GM21447 (cell line): ENCODE measurements around the gene CCNY.
A peak's percentile ranks its signal among the peaks of the same experiment; 100 is the strongest.

Experiments used
- ATAC-seq: cut with Tn5 transposase; IDR thresholded peaks from one replicate; pipeline ENCODE4 v1.9.1; 2021; ENCODE audit not compliant: unreplicated experiment

Gene CCNY

GRCh38 chr10:35545878-35546590 lies 209.7 kb downstream of the CCNY start:
- ATAC-seq: no peak

GRCh38 chr10:35546824-35547225 lies 210.5 kb downstream of the CCNY start:
- no peak for ATAC-seq

DNA sequence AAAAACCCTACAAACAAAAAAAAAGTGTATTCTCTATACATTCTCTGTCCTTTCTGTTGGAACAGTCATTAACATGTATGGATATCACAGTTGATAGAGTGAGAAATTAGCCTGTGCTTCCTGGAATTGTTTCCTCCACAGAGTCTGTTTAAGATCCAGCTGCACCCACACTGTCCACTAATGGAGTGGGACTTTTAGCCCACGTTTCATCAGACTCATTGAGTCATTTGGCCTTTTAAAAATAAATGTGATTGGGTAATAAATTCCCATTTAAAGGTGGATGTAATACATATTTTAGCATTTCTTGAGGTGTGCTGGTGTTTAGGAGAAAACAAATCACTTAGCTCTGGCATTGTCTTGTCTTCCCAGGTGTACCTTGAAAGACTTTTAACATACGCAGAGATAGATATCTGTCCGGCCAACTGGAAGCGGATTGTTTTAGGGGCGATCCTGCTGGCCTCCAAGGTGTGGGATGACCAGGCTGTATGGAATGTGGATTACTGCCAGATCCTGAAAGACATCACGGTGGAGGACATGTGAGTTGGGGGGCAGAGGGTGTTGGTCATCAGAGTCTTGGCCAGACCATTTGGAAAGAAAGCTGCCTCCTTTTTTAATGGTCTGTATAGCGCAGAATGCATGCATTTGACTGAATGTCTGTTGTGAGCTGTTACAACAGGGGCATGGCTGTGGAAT lies 216.5 kb downstream of the CCNY start:
- ATAC-seq: no peak

GRCh38 chr10:35554036-35554435 lies 217.7 kb downstream of the CCNY start:
- no peak for ATAC-seq

DNA sequence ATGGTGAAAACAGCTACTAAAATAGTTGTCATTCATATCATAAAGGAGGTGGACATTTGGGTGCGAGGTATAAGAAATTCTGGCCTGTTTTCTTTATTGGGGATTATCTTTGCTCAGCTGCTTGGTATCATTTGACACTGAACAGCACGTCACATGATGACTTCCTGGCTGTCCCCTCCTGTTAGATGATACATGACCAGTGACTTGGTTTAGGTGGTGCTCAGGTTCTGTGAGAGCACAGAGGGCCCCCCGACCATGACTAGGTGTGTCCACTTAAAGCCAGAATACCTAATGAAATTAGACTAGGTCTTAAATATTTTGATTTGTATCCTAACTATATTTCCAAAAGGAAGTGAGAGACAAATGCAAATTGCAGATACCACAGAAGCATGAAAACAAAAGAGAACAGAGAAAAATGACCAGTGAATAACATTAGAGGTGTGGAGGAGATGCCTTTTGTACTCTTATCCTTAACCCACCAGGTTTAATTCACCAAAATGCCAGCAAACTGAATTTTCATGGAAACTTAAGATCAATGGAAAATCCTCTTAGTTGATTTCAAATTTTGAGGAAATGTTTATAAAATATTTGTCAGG lies 218.2 kb downstream of the CCNY start:
- ATAC-seq: peak; percentile 73

DNA sequence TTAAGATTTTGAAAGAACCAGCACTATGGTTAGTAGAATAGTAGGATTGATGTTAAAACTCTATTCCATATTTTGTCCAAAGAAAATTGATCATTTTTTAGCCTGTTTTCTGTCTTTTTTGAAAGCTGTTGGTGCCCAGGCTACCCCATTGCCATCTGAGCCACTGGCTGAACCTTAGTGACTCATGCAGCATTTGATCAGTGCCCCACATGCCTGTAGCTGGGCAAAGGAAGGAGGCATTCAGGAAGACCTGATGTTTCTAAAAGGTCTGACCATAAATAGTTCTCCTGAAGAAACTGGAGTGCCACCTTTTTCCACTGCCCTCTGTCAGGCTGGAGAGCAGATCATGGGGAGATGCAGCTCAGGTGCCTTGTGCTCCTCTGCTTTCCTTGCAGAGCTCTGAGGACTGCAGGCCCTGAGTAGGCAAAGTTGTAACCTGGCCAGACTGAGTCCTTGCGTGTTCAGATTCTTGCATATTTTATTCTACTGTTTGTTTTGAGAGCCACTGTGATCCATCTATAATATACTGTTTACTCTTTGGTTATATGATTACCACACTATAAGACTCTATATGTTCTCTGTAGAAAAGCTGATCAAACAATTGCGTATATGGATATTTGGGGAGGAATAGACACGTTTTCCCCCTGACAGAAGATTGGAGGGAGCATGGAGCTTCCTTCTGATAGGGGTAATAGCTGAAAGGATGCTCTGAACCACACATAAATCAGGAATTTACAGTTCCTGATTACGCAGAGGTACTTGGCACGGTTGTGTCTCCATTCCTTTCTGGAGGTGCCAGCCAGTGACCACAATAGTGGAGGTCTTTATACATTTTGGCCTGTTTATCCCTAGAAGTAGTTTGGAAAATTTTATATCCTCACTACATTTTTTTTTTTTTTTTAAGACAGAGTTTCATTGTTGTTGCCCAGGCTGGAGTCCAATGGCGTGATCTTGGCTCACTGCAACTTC lies 219.9 kb downstream of the CCNY start:
- no peak for ATAC-seq

- ATAC-seq: no peak
Observed at GRCh38 chr10:35558276-35558675, 222.0 kb downstream of the CCNY start.

GRCh38 chr10:35559416-35559815 lies 223.1 kb downstream of the CCNY start:
- ATAC-seq: no peak

GRCh38 chr10:35561715-35562114 lies 225.4 kb downstream of the CCNY start:
- ATAC-seq: no peak

DNA sequence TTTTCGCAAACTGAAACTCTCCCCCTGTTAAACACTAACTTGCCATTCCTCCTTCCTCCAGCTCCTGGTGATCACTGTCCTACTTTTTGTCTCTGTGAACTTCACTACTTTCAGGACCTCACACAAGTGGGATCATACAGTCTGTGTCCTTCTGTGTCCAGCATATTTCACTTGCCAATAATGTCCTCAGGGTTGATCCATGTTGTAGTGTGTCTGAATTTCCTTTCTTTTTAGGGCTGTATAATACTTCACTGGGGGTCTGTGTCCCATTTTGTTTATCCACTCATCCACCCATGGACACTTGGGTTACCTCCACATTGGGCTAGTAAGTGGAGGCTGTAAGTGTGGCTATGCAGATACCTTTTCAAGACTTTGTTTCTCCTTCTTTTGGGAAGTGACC lies 226.1 kb downstream of the CCNY start:
- ATAC-seq: no peak

GRCh38 chr10:35563261-35563891 lies 227.1 kb downstream of the CCNY start:
- ATAC-seq: no peak

DNA sequence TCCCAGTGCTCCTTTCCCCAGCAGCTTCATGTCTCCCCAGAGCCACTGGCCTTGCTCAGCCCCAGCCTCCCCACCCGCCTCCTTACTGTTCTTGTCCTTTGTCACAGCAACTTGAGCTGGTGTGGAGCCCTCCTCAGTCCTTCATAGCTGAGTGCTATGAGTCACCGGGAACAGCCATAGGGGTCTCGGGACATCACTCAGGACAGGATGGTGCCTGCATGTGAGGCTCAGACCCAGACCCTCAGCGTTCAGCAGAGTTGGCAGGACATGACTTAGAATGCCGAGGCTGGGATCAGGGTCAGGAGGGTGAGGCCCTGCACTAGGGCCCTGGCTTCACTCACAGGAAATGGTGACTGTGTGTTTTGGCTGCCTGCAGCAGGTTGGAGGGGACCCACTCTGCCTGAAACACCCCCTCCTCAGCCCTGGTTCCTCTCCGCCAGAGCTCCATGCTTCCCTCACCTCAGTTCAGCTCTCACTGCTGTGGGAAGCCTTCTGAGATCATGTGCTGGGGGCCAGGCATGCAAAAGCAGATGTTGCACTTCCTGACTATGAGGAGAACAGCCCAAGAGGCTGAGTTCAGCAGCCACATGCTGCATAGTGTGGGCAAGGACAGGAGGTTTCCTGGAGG lies 228.1 kb downstream of the CCNY start:
- no peak for ATAC-seq

DNA sequence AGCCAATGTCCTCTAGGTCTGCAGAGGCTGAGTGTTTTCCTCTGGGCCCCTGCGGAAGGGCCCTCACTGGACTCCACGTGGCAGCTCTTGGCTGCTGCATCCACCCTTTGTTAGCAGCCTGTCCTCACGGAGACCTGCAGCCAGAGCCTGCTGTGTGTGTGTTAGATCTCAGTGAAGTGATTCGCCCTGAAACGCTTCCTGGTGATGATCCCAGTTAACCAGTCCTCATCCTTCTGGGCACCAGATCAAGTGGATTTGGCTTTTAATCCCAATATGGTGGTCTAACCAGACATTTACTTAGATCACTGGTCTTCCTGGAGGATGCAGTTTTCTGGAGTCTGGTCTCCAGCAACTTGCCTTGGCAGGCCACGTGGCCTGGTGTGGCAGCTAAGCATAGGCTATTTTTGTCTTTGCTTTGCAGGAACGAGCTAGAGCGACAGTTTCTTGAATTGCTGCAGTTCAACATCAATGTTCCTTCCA lies 229.3 kb downstream of the CCNY start:
- no peak for ATAC-seq

DNA sequence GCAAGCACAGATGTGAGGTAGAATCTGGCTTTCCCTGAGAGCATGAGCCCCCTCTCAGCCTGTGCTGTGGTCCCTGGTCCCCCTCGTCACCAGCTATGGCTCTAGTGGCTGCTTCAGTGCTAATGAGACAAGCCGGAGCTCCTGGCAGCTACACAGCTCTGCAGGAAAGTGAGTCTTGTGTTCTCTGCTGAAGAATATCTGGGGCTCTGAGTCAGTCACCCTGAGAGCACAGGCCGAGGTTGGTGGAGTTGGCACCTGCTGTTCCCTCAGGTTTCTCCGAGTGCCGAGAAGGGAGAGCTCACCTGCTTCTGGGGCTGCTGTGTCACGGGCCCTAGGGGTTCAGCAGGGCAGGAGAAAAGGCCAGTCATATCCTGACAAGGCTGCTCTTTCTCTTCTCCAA lies 231.6 kb downstream of the CCNY start:
- no peak for ATAC-seq

GRCh38 chr10:35568483-35569015 lies 232.2 kb downstream of the CCNY start:
- ATAC-seq: no peak

- ATAC-seq: no peak
Observed at GRCh38 chr10:35569111-35569707, 232.9 kb downstream of the CCNY start.

- no peak for ATAC-seq
Observed at GRCh38 chr10:35569836-35570235, 233.5 kb downstream of the CCNY start.

- no peak for ATAC-seq
Observed at GRCh38 chr10:35570397-35570796, 234.1 kb downstream of the CCNY start.

DNA sequence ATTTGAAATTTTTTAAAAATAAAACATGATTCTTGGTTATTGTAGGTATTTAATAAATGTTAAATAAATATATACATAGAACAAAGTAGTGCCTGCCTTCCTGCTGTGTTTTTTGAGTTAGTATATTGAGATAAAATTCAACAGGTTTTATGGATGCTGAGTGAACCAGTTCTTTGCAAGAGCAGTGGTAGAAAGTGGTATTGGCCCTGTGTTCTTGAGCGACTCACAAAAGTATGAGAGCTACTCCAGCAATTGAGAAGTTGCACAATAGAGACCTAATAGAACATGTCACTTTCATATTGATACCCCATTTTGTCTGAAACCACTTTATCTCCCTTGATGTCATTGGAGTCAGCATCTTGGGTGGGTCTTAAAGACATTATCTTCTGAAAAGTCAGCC lies 236.3 kb downstream of the CCNY start:
- no peak for ATAC-seq
